Bronchial epithelial cell (primary cell): ENCODE data around the gene MPP2. TPM values are rescaled to one million over a fixed set of nuclear protein-coding genes. Genes with fewer than 3 reads are reported as not detected.
A peak's percentile ranks its signal among the peaks of the same experiment; 100 is the strongest.

Experiments
- DNase-seq: peaks from one replicate; pipeline ENCODE4 v3.0.0-alpha.2; 2010; ENCODE audit warnings: low read depth
- FAIRE-seq: peaks from 2 replicates; lab custom pipeline; 2011; peaks lifted over from hg19 to GRCh38; lab: Jason Lieb, UNC
- H3K27me3 ChIP-seq: 2 replicates; pipeline ENCODE4 v1.5.1; 2011; ENCODE audit warnings: low read length; ENCODE audit not compliant: control insufficient read depth, insufficient read depth
- H3K36me3 ChIP-seq: 2 replicates; pipeline ENCODE4 v1.5.1; 2011; ENCODE audit warnings: low read length; ENCODE audit not compliant: control insufficient read depth, insufficient read depth
- H3K4me3 ChIP-seq: 2 replicates; pipeline ENCODE4 v1.5.1; 2011; ENCODE audit warnings: mild to moderate bottlenecking, low read depth, low read length, control low read depth
- CTCF ChIP-seq: IDR thresholded peaks from 2 replicates; pipeline ENCODE4 v1.5.1; 2011; ENCODE audit warnings: mild to moderate bottlenecking, moderate library complexity, low read length, control low read depth, inconsistent platforms; ENCODE audit not compliant: insufficient read depth, severe bottlenecking
- total RNA-seq: library from RNA; depleted of rRNA; stranded (reverse); fragments of >200 nt; gene quantifications from 2 replicates; pipeline ENCODE4 v1.2.1, GENCODE V29; 2014

The MPP2 gene
- total RNA-seq, 1 donor from 2014 or later: 0.26 TPM

- no peak for TF ChIP-seq CTCF
- Histone ChIP-seq H3K4me3 (no peak overlapping the region), H3K36me3 (no peaks in the 10 kb centered on the region), H3K27me3 (peaks cover 5% of the 10 kb centered on the region)
- DNase-seq (no peak), FAIRE-seq (no peak)
These were observed 5.4 kb upstream of the MPP2 start for GRCh38 chr17:43912635-43913304.

DNA sequence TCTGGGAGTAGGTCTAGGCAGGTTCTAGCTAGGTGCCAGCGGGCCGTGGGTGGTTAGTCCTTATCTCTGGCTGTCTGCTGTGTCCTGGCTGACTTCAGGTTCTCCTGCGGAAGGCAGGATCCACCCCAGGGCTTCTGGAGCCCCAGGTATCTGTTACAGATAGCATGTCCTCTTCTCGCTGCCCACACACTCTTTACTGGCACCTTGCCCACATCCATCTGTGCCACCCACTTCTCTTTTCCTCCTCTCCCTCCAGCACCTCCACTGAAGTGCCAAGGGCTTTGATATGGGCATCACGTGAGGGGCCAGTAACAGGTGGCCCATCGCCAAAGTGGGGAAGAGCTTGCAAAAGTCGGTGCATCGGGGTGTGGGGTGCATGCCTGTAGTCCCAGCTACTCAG lies 4.6 kb upstream of the MPP2 start:
- H3K36me3 ChIP-seq: no peaks in the 10 kb centered on the region
- H3K27me3 ChIP-seq: peaks cover 10% of the 10 kb centered on the region

GRCh38 chr17:43909537-43910231 lies 2.3 kb upstream of the MPP2 start:
- H3K36me3 ChIP-seq: no peaks in the 10 kb centered on the region
- no peak overlapping the region for H3K4me3 ChIP-seq
- peaks cover 22% of the 10 kb centered on the region for H3K27me3 ChIP-seq
- FAIRE-seq (no peak), DNase-seq (no peak)
- no peak for TF ChIP-seq CTCF

More for the DNA sequence above, 4.6 kb upstream of the MPP2 start:
- DNase-seq (no peak), FAIRE-seq (no peak)
- no peak overlapping the region for H3K4me3 ChIP-seq
- no peak for TF ChIP-seq CTCF

GRCh38 chr17:43907998-43908721 lies 824 bp upstream of the MPP2 start:
- no peak for TF ChIP-seq CTCF
- Histone ChIP-seq H3K36me3 (no peaks in the 10 kb centered on the region), H3K4me3 (no peak overlapping the region), H3K27me3 (peaks cover 22% of the 10 kb centered on the region)
- DNase-seq (peak; percentile 47), FAIRE-seq (no peak)

- Histone ChIP-seq H3K27me3 (peaks cover 20% of the 10 kb centered on the region), H3K36me3 (no peaks in the 10 kb centered on the region), H3K4me3 (peak overlapping the region; percentile 37)
- no peak for DNase-seq
- no peak for FAIRE-seq
- TF ChIP-seq CTCF: no peak
These were observed 348 bp downstream of the MPP2 start for GRCh38 chr17:43906951-43907424.
